ENCODE measurements around the gene CBX3.
"Not testable (repeated sequence)": the region's sequence is repeated elsewhere in the genome, so short reads cannot be mapped to it uniquely, and the experiment has no call there.

Gene CBX3

GRCh38 chr7:26188957-26189541 lies 12.5 kb upstream of the CBX3 start:
- no peak for FAIRE-seq

- no peak for FAIRE-seq
Measured at GRCh38 chr7:26189697-26190096, 11.8 kb upstream of the CBX3 start.

- peak; percentile 52 for FAIRE-seq
Measured at GRCh38 chr7:26190417-26190869, 11.1 kb upstream of the CBX3 start.

GRCh38 chr7:26191233-26191973 lies 10.1 kb upstream of the CBX3 start:
- FAIRE-seq = peak; percentile 90

- no peak for FAIRE-seq
Measured at GRCh38 chr7:26191974-26192479, 9.5 kb upstream of the CBX3 start.

GRCh38 chr7:26192485-26193087 lies 9.0 kb upstream of the CBX3 start:
- peak; percentile 61 for FAIRE-seq

- no peak for FAIRE-seq
Measured at GRCh38 chr7:26193432-26194207, 7.9 kb upstream of the CBX3 start.

- not testable (repeated sequence) for FAIRE-seq
Measured at GRCh38 chr7:26194764-26195163, 6.8 kb upstream of the CBX3 start.

GRCh38 chr7:26195182-26195581 lies 6.4 kb upstream of the CBX3 start:
- no peak for FAIRE-seq

- FAIRE-seq = no peak
Measured at GRCh38 chr7:26195867-26196657, 5.5 kb upstream of the CBX3 start.

- no peak for FAIRE-seq
Measured at GRCh38 chr7:26197153-26198115, 4.1 kb upstream of the CBX3 start.

- peak; percentile 95 for FAIRE-seq
Measured at GRCh38 chr7:26198133-26198780, 3.3 kb upstream of the CBX3 start.

- peak; percentile 49 for FAIRE-seq
Measured at GRCh38 chr7:26198781-26199169, 2.8 kb upstream of the CBX3 start.

GRCh38 chr7:26199301-26200037 lies 2.1 kb upstream of the CBX3 start:
- peak; percentile 3 for FAIRE-seq

- FAIRE-seq = no peak
Measured at GRCh38 chr7:26200038-26200443, 1.5 kb upstream of the CBX3 start.

- peak; percentile 99 for FAIRE-seq
Measured at GRCh38 chr7:26200444-26201246, 900 bp upstream of the CBX3 start, which contains the start of gene HNRNPA2B1. Gene HNRNPA2B1, minus strand, starts transcription at chr7:26200746. Its CDS starts 169 bp downstream, at chr7:26200577.

- no peak for FAIRE-seq
Measured at GRCh38 chr7:26202019-26202990, 760 bp downstream of the CBX3 start.

- FAIRE-seq = no peak
Measured at GRCh38 chr7:26203016-26203415, 1.5 kb downstream of the CBX3 start.

Data from G401.6 (cell line).